ENCODE measurements around the gene PURB.
"Not testable (repeated sequence)": the region's sequence is repeated elsewhere in the genome, so short reads cannot be mapped to it uniquely, and the experiment has no call there.

PURB gene

GRCh38 chr7:44881066-44881600, 4.2 kb downstream of the PURB start:
- DNase-seq (ENCODE audit: low spot score in 2 of 2) (no peak), ATAC-seq (no peak)
- H3K27ac Mint-ChIP-seq = peak overlapping the region; percentile 32
- no peaks in the 10 kb centered on the region for H3K9me3 Mint-ChIP-seq
- H3K4me1 Mint-ChIP-seq = peaks cover 38% of the 10 kb centered on the region
- peaks cover 86% of the 10 kb centered on the region for H3K36me3 Mint-ChIP-seq
- peak overlapping the region; percentile 89 for H3K4me3 Mint-ChIP-seq

DNA sequence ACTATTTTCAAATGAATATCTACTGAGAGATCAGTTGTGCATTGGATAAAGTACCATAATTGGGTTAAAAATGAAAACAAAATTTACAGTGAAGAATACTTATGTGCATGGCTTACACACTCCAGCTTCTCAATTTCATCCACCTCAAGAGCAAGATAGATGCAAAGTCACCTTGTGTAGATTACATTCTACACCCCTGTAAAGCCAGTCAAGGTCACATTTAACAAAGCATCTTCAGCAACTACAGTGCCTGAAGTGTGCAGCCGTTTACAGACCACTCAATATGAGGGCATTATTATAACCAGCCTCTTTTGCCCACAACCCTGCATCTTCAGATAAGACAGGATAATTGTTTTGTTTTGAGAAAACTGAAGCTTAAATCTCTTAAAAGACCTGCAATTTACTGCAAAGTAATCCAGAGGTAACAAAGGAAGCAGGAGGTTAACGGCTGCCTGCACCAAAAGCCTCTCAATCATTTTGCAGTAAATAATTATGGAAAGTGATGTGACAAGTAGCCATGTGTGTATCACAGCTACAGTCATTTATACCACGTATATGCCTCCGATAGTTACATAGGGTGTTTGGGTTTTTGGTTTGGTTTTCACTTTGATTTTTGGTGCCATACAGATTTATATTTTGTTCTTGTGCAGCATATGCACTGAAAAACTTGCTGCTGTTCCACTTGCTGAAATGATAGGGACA, 4.9 kb downstream of the PURB start:
- no peaks in the 10 kb centered on the region for H3K9me3 Mint-ChIP-seq
- peak overlapping the region; percentile 32 for H3K27ac Mint-ChIP-seq
- no peak for DNase-seq (ENCODE audit: low spot score in 2 of 2)
- ATAC-seq = no peak
- peak overlapping the region; percentile 89 for H3K4me3 Mint-ChIP-seq
- H3K36me3 Mint-ChIP-seq = peaks cover 79% of the 10 kb centered on the region
- H3K4me1 Mint-ChIP-seq = peaks cover 33% of the 10 kb centered on the region

- no peak for DNase-seq (ENCODE audit: low spot score in 2 of 2)
- no peak overlapping the region for H3K4me3 Mint-ChIP-seq
- peaks cover 17% of the 10 kb centered on the region for H3K4me1 Mint-ChIP-seq
- H3K27ac Mint-ChIP-seq = no peak overlapping the region
- no peak for ATAC-seq
- no peaks in the 10 kb centered on the region for H3K9me3 Mint-ChIP-seq
- peaks cover 43% of the 10 kb centered on the region for H3K36me3 Mint-ChIP-seq
These were observed 8.9 kb downstream of the PURB start for GRCh38 chr7:44876393-44876792.

GRCh38 chr7:44875241-44875640, 10.1 kb downstream of the PURB start:
- ATAC-seq (no peak), DNase-seq (ENCODE audit: low spot score in 2 of 2) (no peak)
- Mint-ChIP-seq H3K4me1 (peaks cover 5% of the 10 kb centered on the region), H3K36me3 (peaks cover 32% of the 10 kb centered on the region), H3K4me3 (no peak overlapping the region), H3K9me3 (no peaks in the 10 kb centered on the region), H3K27ac (no peak overlapping the region)

- no peak for DNase-seq (ENCODE audit: low spot score in 2 of 2)
- H3K27ac Mint-ChIP-seq = peak overlapping the region; percentile 61
- peaks cover 7% of the 10 kb centered on the region for H3K36me3 Mint-ChIP-seq
- no peak overlapping the region for H3K4me3 Mint-ChIP-seq
- H3K4me1 Mint-ChIP-seq = no peaks in the 10 kb centered on the region
- no peak for ATAC-seq
- H3K9me3 Mint-ChIP-seq = no peaks in the 10 kb centered on the region
These were observed 12.5 kb downstream of the PURB start for GRCh38 chr7:44872787-44873186.

- H3K4me1 Mint-ChIP-seq; H3K4me3 Mint-ChIP-seq; ATAC-seq; H3K36me3 Mint-ChIP-seq; H3K9me3 Mint-ChIP-seq; DNase-seq (ENCODE audit: low spot score in 2 of 2): not testable (repeated sequence)
- H3K27ac Mint-ChIP-seq = peak overlapping the region; percentile 61
These were observed 13.4 kb downstream of the PURB start for GRCh38 chr7:44871918-44872317.

DNA sequence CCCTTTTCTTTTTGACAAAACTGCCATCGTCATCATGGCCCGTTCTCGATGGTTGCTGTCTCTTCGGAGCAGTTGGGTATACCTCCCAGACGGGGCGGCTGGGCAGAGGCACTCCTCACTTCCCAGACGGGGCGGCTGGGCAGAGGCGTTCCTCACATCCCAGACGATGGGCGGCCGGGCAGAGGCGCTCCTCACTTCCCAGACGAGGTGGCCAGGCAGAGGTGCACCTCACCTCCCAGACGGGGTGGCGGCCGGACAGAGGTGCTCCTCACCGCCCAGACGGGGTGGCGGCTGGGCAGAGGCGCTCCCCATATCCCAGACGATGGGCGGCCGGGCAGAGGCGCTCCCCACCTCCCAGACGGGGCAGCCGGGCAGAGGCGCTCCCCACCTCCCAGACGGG, 14.6 kb downstream of the PURB start:
- not testable (repeated sequence) for ATAC-seq; H3K4me3 Mint-ChIP-seq; DNase-seq (ENCODE audit: low spot score in 2 of 2); H3K27ac Mint-ChIP-seq; H3K9me3 Mint-ChIP-seq; H3K4me1 Mint-ChIP-seq; H3K36me3 Mint-ChIP-seq

- not testable (repeated sequence) for H3K4me3 Mint-ChIP-seq; H3K27ac Mint-ChIP-seq; H3K4me1 Mint-ChIP-seq; H3K36me3 Mint-ChIP-seq; DNase-seq (ENCODE audit: low spot score in 2 of 2); ATAC-seq; H3K9me3 Mint-ChIP-seq
These were observed 15.0 kb downstream of the PURB start for GRCh38 chr7:44870336-44870735.

- H3K4me3 Mint-ChIP-seq = no peak overlapping the region
- H3K9me3 Mint-ChIP-seq = no peaks in the 10 kb centered on the region
- H3K27ac Mint-ChIP-seq = no peak overlapping the region
- peak in 1 of 2 donors; percentile 46 for DNase-seq (ENCODE audit: low spot score in 2 of 2)
- no peaks in the 10 kb centered on the region for H3K36me3 Mint-ChIP-seq
- H3K4me1 Mint-ChIP-seq = no peaks in the 10 kb centered on the region
- peak; percentile 83 for ATAC-seq
These were observed 18.0 kb downstream of the PURB start for GRCh38 chr7:44867073-44867995.

- H3K9me3 Mint-ChIP-seq; H3K36me3 Mint-ChIP-seq; H3K27ac Mint-ChIP-seq; ATAC-seq; DNase-seq (ENCODE audit: low spot score in 2 of 2); H3K4me1 Mint-ChIP-seq; H3K4me3 Mint-ChIP-seq: not testable (repeated sequence)
These were observed 23.4 kb downstream of the PURB start for GRCh38 chr7:44861949-44862348.

DNA sequence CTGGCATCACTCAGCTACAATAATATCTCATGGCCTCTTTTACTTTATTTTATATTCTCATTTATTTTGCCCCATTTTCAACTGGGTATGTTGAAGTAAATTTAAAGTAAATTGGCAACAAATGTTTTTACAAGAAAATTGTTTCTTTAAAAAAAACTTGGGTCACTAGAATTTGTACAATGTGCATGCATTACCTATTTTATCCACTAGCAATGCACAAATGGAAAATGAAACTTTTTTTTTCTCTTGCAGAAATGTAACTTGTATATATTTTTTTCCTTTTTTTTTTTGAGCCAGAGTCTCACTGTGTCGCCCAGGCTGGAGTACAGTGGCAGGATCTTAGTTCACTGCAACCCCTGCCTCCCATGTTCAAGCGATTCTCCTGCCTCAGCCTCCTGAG, 27.2 kb downstream of the PURB start:
- Mint-ChIP-seq H3K9me3 (no peaks in the 10 kb centered on the region), H3K36me3 (no peaks in the 10 kb centered on the region)

DNA sequence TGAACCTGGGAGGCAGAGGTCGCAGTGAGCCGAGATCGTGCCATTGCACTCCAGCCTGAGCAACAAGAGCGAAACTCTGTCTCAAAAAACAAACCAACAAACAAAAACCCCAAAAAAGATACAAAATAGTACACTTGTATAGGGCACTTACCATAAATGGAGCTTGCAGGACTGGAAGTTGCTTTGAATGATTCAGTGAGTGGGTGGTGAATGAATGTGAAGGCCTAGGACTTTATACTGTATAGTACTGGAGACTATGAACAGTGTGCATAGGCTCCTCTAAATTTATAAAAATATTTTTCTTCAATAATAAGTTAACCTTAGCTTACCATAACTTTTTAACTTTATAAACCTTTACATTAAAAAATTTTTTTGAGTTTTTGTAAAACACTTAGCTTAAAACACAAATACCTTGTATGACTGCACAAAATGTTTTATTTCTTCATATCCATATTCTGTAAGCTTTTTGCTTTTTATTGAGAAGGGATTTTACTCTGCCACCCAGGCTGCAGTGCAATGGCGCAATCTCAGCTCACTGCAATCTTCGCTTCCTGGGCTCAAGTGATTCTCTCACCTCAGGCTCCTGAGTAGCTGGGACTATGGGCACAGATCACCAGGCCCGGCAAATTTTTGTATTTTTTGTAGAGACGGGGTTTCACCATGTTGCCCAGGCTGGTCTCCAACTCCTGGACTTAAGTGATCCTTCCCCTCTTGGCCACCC, 30.5 kb downstream of the PURB start:
- ATAC-seq (no peak), DNase-seq (ENCODE audit: low spot score in 2 of 2) (no peak)
- Mint-ChIP-seq H3K4me3 (no peak overlapping the region), H3K27ac (no peak overlapping the region), H3K36me3 (peaks cover 2% of the 10 kb centered on the region), H3K9me3 (no peaks in the 10 kb centered on the region), H3K4me1 (peaks cover 8% of the 10 kb centered on the region)

More for the DNA sequence above, 27.2 kb downstream of the PURB start:
- Mint-ChIP-seq H3K27ac (no peak overlapping the region), H3K4me1 (no peaks in the 10 kb centered on the region), H3K4me3 (no peak overlapping the region)
- no peak for DNase-seq (ENCODE audit: low spot score in 2 of 2)
- no peak for ATAC-seq

- no peak for DNase-seq (ENCODE audit: low spot score in 2 of 2)
- H3K36me3 Mint-ChIP-seq = peaks cover 14% of the 10 kb centered on the region
- H3K9me3 Mint-ChIP-seq = no peaks in the 10 kb centered on the region
- no peak overlapping the region for H3K4me3 Mint-ChIP-seq
- H3K4me1 Mint-ChIP-seq = peaks cover 16% of the 10 kb centered on the region
- no peak overlapping the region for H3K27ac Mint-ChIP-seq
- ATAC-seq = peak; percentile 80
These were observed 31.9 kb downstream of the PURB start for GRCh38 chr7:44853391-44853790.

- peaks cover 16% of the 10 kb centered on the region for H3K4me1 Mint-ChIP-seq
- peaks cover 22% of the 10 kb centered on the region for H3K36me3 Mint-ChIP-seq
- no peak overlapping the region for H3K27ac Mint-ChIP-seq
- H3K4me3 Mint-ChIP-seq = no peak overlapping the region
- no peaks in the 10 kb centered on the region for H3K9me3 Mint-ChIP-seq
- no peak for DNase-seq (ENCODE audit: low spot score in 2 of 2)
- no peak for ATAC-seq
These were observed 32.7 kb downstream of the PURB start for GRCh38 chr7:44852590-44852989.

DNA sequence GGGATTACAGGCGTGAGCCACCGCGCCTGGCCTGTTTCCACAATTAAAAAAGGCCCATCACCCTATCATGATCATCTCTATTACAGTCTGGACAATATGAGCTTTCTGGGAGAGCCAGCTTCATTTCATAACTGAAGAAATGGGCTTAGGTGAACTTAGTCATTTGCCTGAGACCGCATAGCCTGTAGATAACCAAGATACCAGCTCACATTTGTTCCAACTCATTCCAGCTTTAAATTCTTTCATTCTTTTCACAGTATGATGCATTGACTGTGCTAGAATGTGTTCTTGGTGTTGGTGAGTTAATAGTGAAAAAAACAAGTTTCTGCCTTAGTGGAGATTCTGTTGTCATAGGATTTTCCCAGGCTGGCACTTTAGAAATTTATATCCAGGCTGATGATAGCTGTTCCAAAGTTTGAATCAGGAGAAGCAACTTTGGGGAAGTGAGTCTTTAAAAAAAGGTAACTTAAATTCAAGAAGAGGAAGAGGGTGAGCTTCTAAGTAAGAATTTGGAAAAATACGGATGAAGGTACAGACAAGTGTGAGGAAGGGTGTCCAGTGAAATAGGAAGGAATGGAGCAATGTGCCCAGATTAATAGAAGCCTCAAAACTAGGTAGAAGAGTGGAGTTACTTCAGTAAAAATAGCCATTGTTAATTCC, 35.3 kb downstream of the PURB start:
- Mint-ChIP-seq H3K4me1 (peaks cover 33% of the 10 kb centered on the region), H3K27ac (peak overlapping the region; percentile 95)
- ATAC-seq = no peak

More for the DNA sequence above, 35.3 kb downstream of the PURB start:
- Mint-ChIP-seq H3K36me3 (peaks cover 46% of the 10 kb centered on the region), H3K4me3 (peak overlapping the region; percentile 83), H3K9me3 (no peaks in the 10 kb centered on the region)
- no peak for DNase-seq (ENCODE audit: low spot score in 2 of 2)

All from stimulated activated effector memory CD8-positive, alpha-beta T cell treated with anti-CD3 and anti-CD28 coated beads, Interleukin-12 subunit alpha, Interleukin-12 subunit beta, amount 100 ng/mL, for 72 hours (primary cell).